ENCODE results near the gene LRP1B. TPM values are rescaled to one million over a fixed set of nuclear protein-coding genes. Genes with fewer than 3 reads are reported as not detected.

LRP1B gene
- total and polyA plus RNA-seq, 2 donors from 2014 or later, result 0.69 to 1.2 TPM

- no peak for DNase-seq
- no peaks in the 10 kb centered on the region for H3K36me3 ChIP-seq (ENCODE audit: control insufficient read depth in 2 of 3, insufficient read depth in 3 of 3, low read length in 3 of 3)
- H3K27ac ChIP-seq (ENCODE audit: low read depth in 2 of 2, low read length in 2 of 2), result no peak overlapping the region
- H3K27me3 ChIP-seq (ENCODE audit: control insufficient read depth, insufficient read depth, low read length), result no peaks in the 10 kb centered on the region
- no peak overlapping the region for H3K9ac ChIP-seq (ENCODE audit: low read length in 3 of 3)
- no peaks in the 10 kb centered on the region for H3K4me1 ChIP-seq (ENCODE audit: control insufficient read depth in 2 of 3, insufficient read depth in 2 of 3, low read depth in 1 of 3, low read length in 3 of 3)
- no peaks in the 10 kb centered on the region for H3K9me3 ChIP-seq (ENCODE audit: control insufficient read depth in 2 of 3, insufficient read depth in 1 of 3, low read length in 3 of 3)
- intact Hi-C loops (cut with DNase I), result no loop called here
- no peak for FAIRE-seq
- TF ChIP-seq, protein P1, sequence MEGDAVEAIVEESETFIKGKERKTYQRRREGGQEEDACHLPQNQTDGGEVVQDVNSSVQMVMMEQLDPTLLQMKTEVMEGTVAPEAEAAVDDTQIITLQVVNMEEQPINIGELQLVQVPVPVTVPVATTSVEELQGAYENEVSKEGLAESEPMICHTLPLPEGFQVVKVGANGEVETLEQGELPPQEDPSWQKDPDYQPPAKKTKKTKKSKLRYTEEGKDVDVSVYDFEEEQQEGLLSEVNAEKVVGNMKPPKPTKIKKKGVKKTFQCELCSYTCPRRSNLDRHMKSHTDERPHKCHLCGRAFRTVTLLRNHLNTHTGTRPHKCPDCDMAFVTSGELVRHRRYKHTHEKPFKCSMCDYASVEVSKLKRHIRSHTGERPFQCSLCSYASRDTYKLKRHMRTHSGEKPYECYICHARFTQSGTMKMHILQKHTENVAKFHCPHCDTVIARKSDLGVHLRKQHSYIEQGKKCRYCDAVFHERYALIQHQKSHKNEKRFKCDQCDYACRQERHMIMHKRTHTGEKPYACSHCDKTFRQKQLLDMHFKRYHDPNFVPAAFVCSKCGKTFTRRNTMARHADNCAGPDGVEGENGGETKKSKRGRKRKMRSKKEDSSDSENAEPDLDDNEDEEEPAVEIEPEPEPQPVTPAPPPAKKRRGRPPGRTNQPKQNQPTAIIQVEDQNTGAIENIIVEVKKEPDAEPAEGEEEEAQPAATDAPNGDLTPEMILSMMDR (IDR thresholded peaks at IDR 0.05; ENCODE audit: borderline replicate concordance, extremely low read depth, insufficient read depth), result no peak
- H3K4me3 ChIP-seq (ENCODE audit: low read length in 3 of 3), result no peak overlapping the region
Measured at GRCh38 chr2:142142595-142142994, 11.8 kb upstream of the LRP1B start.

DNA sequence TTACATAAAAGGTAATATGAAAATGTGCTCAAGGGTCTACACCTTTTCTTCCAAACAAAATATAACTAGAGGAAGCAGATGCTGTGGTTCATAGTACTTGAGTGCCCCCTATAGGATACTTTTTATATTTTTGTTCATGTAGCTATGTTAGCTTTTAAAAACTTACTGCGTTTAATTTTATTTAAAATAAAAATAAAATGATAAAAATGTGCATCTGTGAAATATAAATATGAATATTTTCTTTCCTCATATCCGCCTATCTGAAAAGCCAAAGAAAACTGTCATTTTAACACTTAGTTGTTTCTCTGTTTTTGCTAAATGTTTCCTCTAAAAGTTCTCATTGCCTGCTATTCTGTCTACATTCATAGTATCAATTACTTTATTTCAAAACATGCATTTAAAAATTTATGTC is 9.6 kb upstream of the LRP1B start:
- Histone ChIP-seq H3K36me3 (ENCODE audit: control insufficient read depth in 2 of 3, insufficient read depth in 3 of 3, low read length in 3 of 3) (no peaks in the 10 kb centered on the region), H3K4me1 (ENCODE audit: control insufficient read depth in 2 of 3, insufficient read depth in 2 of 3, low read depth in 1 of 3, low read length in 3 of 3) (no peaks in the 10 kb centered on the region), H3K27ac (ENCODE audit: low read depth in 2 of 2, low read length in 2 of 2) (no peak overlapping the region), H3K9me3 (ENCODE audit: control insufficient read depth in 2 of 3, insufficient read depth in 1 of 3, low read length in 3 of 3) (no peaks in the 10 kb centered on the region), H3K9ac (ENCODE audit: low read length in 3 of 3) (no peak overlapping the region), H3K27me3 (ENCODE audit: control insufficient read depth, insufficient read depth, low read length) (no peaks in the 10 kb centered on the region), H3K4me3 (ENCODE audit: low read length in 3 of 3) (no peak overlapping the region)
- FAIRE-seq, result peak; percentile 95
- DNase-seq, result peak in 2 of 5 donors; percentile 47 to 66
- intact Hi-C loops (cut with DNase I), result no loop called here
- TF ChIP-seq, protein P1 (IDR thresholded peaks at IDR 0.05; ENCODE audit: borderline replicate concordance, extremely low read depth, insufficient read depth), result peak; percentile 12

GRCh38 chr2:142139384-142139783 is 8.6 kb upstream of the LRP1B start:
- no peak for DNase-seq
- H3K9me3 ChIP-seq (ENCODE audit: control insufficient read depth in 2 of 3, insufficient read depth in 1 of 3, low read length in 3 of 3), result no peaks in the 10 kb centered on the region
- H3K4me3 ChIP-seq (ENCODE audit: low read length in 3 of 3), result no peak overlapping the region
- TF ChIP-seq, protein P1 (IDR thresholded peaks at IDR 0.05; ENCODE audit: borderline replicate concordance, extremely low read depth, insufficient read depth), result no peak
- H3K36me3 ChIP-seq (ENCODE audit: control insufficient read depth in 2 of 3, insufficient read depth in 3 of 3, low read length in 3 of 3), result no peaks in the 10 kb centered on the region
- intact Hi-C loops (cut with DNase I), result no loop called here
- H3K4me1 ChIP-seq (ENCODE audit: control insufficient read depth in 2 of 3, insufficient read depth in 2 of 3, low read depth in 1 of 3, low read length in 3 of 3), result no peaks in the 10 kb centered on the region
- no peak for FAIRE-seq
- H3K27ac ChIP-seq (ENCODE audit: low read depth in 2 of 2, low read length in 2 of 2), result no peak overlapping the region
- H3K9ac ChIP-seq (ENCODE audit: low read length in 3 of 3), result no peak overlapping the region
- H3K27me3 ChIP-seq (ENCODE audit: control insufficient read depth, insufficient read depth, low read length), result no peaks in the 10 kb centered on the region

- TF ChIP-seq, protein P1 (IDR thresholded peaks at IDR 0.05; ENCODE audit: borderline replicate concordance, extremely low read depth, insufficient read depth), result no peak
- intact Hi-C loops (cut with DNase I), result no loop called here
- DNase-seq (no peak), FAIRE-seq (no peak)
- H3K9ac ChIP-seq (ENCODE audit: low read length in 3 of 3), result no peak overlapping the region
- H3K9me3 ChIP-seq (ENCODE audit: control insufficient read depth in 2 of 3, insufficient read depth in 1 of 3, low read length in 3 of 3), result no peaks in the 10 kb centered on the region
- H3K4me3 ChIP-seq (ENCODE audit: low read length in 3 of 3), result no peak overlapping the region
- no peaks in the 10 kb centered on the region for H3K4me1 ChIP-seq (ENCODE audit: control insufficient read depth in 2 of 3, insufficient read depth in 2 of 3, low read depth in 1 of 3, low read length in 3 of 3)
- H3K36me3 ChIP-seq (ENCODE audit: control insufficient read depth in 2 of 3, insufficient read depth in 3 of 3, low read length in 3 of 3), result no peaks in the 10 kb centered on the region
- H3K27ac ChIP-seq (ENCODE audit: low read depth in 2 of 2, low read length in 2 of 2), result no peak overlapping the region
- no peaks in the 10 kb centered on the region for H3K27me3 ChIP-seq (ENCODE audit: control insufficient read depth, insufficient read depth, low read length)
Measured at GRCh38 chr2:142136571-142136970, 5.8 kb upstream of the LRP1B start.
